Stimulated activated naive CD4-positive, alpha-beta T cell (primary cell): ENCODE results near the gene TRIM45.

Experiments
- DNase-seq, 6 experiments: peaks; one replicate each; lab custom pipeline; 2025; lab: John Stamatoyannopoulos, UW

TRIM45 gene

GRCh38 chr1:117101334-117101733 lies 20.2 kb downstream of the TRIM45 start:
- DNase-seq = no peak

- no peak for DNase-seq
These were observed 23.2 kb downstream of the TRIM45 start for GRCh38 chr1:117098287-117098890.

GRCh38 chr1:117097443-117097842 lies 24.1 kb downstream of the TRIM45 start:
- no peak for DNase-seq

- DNase-seq = no peak
These were observed 24.6 kb downstream of the TRIM45 start for GRCh38 chr1:117096951-117097408.

GRCh38 chr1:117094841-117095604 lies 26.5 kb downstream of the TRIM45 start:
- DNase-seq = no peak

GRCh38 chr1:117093870-117094621 lies 27.5 kb downstream of the TRIM45 start:
- DNase-seq = peak in 3 of 6 experiments; percentile 6 to 9 (median 9)

GRCh38 chr1:117093091-117093534 lies 28.4 kb downstream of the TRIM45 start:
- DNase-seq = no peak

- DNase-seq = no peak
These were observed 29.0 kb downstream of the TRIM45 start for GRCh38 chr1:117092594-117092993.

- no peak for DNase-seq
These were observed 31.6 kb downstream of the TRIM45 start for GRCh38 chr1:117089996-117090395.

GRCh38 chr1:117087686-117088085 lies 33.9 kb downstream of the TRIM45 start:
- no peak for DNase-seq

- DNase-seq = no peak
These were observed 37.3 kb downstream of the TRIM45 start for GRCh38 chr1:117084231-117084630.

- DNase-seq = no peak
These were observed 41.8 kb downstream of the TRIM45 start for GRCh38 chr1:117079737-117080136.

- DNase-seq = no peak
These were observed 44.3 kb downstream of the TRIM45 start for GRCh38 chr1:117077267-117077666.

- no peak for DNase-seq
These were observed 44.9 kb downstream of the TRIM45 start for GRCh38 chr1:117076648-117077047.

GRCh38 chr1:117070124-117070523 lies 51.4 kb downstream of the TRIM45 start:
- no peak for DNase-seq

GRCh38 chr1:117069220-117069844 lies 52.2 kb downstream of the TRIM45 start:
- no peak for DNase-seq

GRCh38 chr1:117068580-117068979 lies 53.0 kb downstream of the TRIM45 start:
- no peak for DNase-seq

- peak in 1 of 6 experiments; percentile 6 for DNase-seq
These were observed 53.8 kb downstream of the TRIM45 start for GRCh38 chr1:117067533-117068370.

- DNase-seq = no peak
These were observed 55.2 kb downstream of the TRIM45 start for GRCh38 chr1:117066367-117066766.

- no peak for DNase-seq
These were observed 59.5 kb downstream of the TRIM45 start for GRCh38 chr1:117061986-117062415.
